Measurements from ENCODE around the gene OXLD1.

The OXLD1 gene

GRCh38 chr17:81691196-81691595, 24.8 kb upstream of the OXLD1 start:
- no peak overlapping the region for H3K9ac ChIP-seq (ENCODE audit: low read depth, low read length)
- H4K20me1 ChIP-seq (ENCODE audit: insufficient read depth, low read length), result peaks cover 77% of the 10 kb centered on the region
- DNase-seq, result no peak
- H2AFZ ChIP-seq (ENCODE audit: low read depth, low read length), result no peak overlapping the region
- H3K4me2 ChIP-seq (ENCODE audit: insufficient read depth, low read length), result no peak overlapping the region
- peaks cover 40% of the 10 kb centered on the region for H3K79me2 ChIP-seq (ENCODE audit: insufficient read depth, low read length)
- H3K36me3 ChIP-seq (ENCODE audit: insufficient read depth, low read length), result peaks cover 98% of the 10 kb centered on the region
- no peak overlapping the region for H3K27ac ChIP-seq (ENCODE audit: low read length)
- H3K4me3 ChIP-seq (ENCODE audit: low read depth in 1 of 2, low read length in 2 of 2), result no peak overlapping the region
- peaks cover 9% of the 10 kb centered on the region; the same call in 1 of the 2 replicates for H3K4me1 ChIP-seq (ENCODE audit: insufficient read depth, low read length)
- H3K27me3 ChIP-seq (ENCODE audit: insufficient read depth, low read length, poor library complexity), result no peaks in the 10 kb centered on the region
- no peak for TF ChIP-seq EZH2 (IDR thresholded peaks at IDR 0.05; ENCODE audit: borderline replicate concordance, low read depth, low read length, severe bottlenecking)
- TF ChIP-seq CTCF (IDR thresholded peaks at IDR 0.05; ENCODE audit: borderline replicate concordance, extremely low read depth, low read length, poor library complexity, severe bottlenecking), result no peak
- no peaks in the 10 kb centered on the region for H3K9me3 ChIP-seq (ENCODE audit: insufficient read depth, low read length, severe bottlenecking)
- ATAC-seq (ENCODE audit: insufficient read depth, low read depth), result no peak

GRCh38 chr17:81690549-81690948, 24.1 kb upstream of the OXLD1 start:
- peaks cover 98% of the 10 kb centered on the region for H3K36me3 ChIP-seq (ENCODE audit: insufficient read depth, low read length)
- no peaks in the 10 kb centered on the region for H3K27me3 ChIP-seq (ENCODE audit: insufficient read depth, low read length, poor library complexity)
- no peak overlapping the region for H3K4me2 ChIP-seq (ENCODE audit: insufficient read depth, low read length)
- H3K79me2 ChIP-seq (ENCODE audit: insufficient read depth, low read length), result peaks cover 46% of the 10 kb centered on the region
- no peak for DNase-seq
- H3K4me1 ChIP-seq (ENCODE audit: insufficient read depth, low read length), result peaks cover 15% of the 10 kb centered on the region
- TF ChIP-seq EZH2 (IDR thresholded peaks at IDR 0.05; ENCODE audit: borderline replicate concordance, low read depth, low read length, severe bottlenecking), result no peak
- TF ChIP-seq CTCF (IDR thresholded peaks at IDR 0.05; ENCODE audit: borderline replicate concordance, extremely low read depth, low read length, poor library complexity, severe bottlenecking), result no peak
- no peak for ATAC-seq (ENCODE audit: insufficient read depth, low read depth)
- peaks cover 82% of the 10 kb centered on the region for H4K20me1 ChIP-seq (ENCODE audit: insufficient read depth, low read length)
- H3K4me3 ChIP-seq (ENCODE audit: low read depth in 1 of 2, low read length in 2 of 2), result no peak overlapping the region
- H3K9ac ChIP-seq (ENCODE audit: low read depth, low read length), result no peak overlapping the region
- H2AFZ ChIP-seq (ENCODE audit: low read depth, low read length), result no peak overlapping the region
- H3K27ac ChIP-seq (ENCODE audit: low read length), result no peak overlapping the region
- H3K9me3 ChIP-seq (ENCODE audit: insufficient read depth, low read length, severe bottlenecking), result no peaks in the 10 kb centered on the region

GRCh38 chr17:81690066-81690465, 23.7 kb upstream of the OXLD1 start:
- H3K27me3 ChIP-seq (ENCODE audit: insufficient read depth, low read length, poor library complexity), result no peaks in the 10 kb centered on the region
- peaks cover 51% of the 10 kb centered on the region for H3K79me2 ChIP-seq (ENCODE audit: insufficient read depth, low read length)
- DNase-seq (no peak), ATAC-seq (ENCODE audit: insufficient read depth, low read depth) (no peak)
- H3K4me3 ChIP-seq (ENCODE audit: low read depth in 1 of 2, low read length in 2 of 2), result no peak overlapping the region
- H3K27ac ChIP-seq (ENCODE audit: low read length), result no peak overlapping the region
- H3K9ac ChIP-seq (ENCODE audit: low read depth, low read length), result no peak overlapping the region
- H2AFZ ChIP-seq (ENCODE audit: low read depth, low read length), result no peak overlapping the region
- TF ChIP-seq CTCF (IDR thresholded peaks at IDR 0.05; ENCODE audit: borderline replicate concordance, extremely low read depth, low read length, poor library complexity, severe bottlenecking), result no peak
- TF ChIP-seq EZH2 (IDR thresholded peaks at IDR 0.05; ENCODE audit: borderline replicate concordance, low read depth, low read length, severe bottlenecking), result no peak
- peaks cover 20% of the 10 kb centered on the region for H3K4me1 ChIP-seq (ENCODE audit: insufficient read depth, low read length)
- no peak overlapping the region for H3K4me2 ChIP-seq (ENCODE audit: insufficient read depth, low read length)
- peaks cover 82% of the 10 kb centered on the region for H4K20me1 ChIP-seq (ENCODE audit: insufficient read depth, low read length)
- H3K36me3 ChIP-seq (ENCODE audit: insufficient read depth, low read length), result peaks cover 98% of the 10 kb centered on the region
- H3K9me3 ChIP-seq (ENCODE audit: insufficient read depth, low read length, severe bottlenecking), result no peaks in the 10 kb centered on the region

GRCh38 chr17:81688616-81689015, 22.2 kb upstream of the OXLD1 start:
- Histone ChIP-seq H3K4me3 (ENCODE audit: low read depth in 1 of 2, low read length in 2 of 2) (no peak overlapping the region), H3K27ac (ENCODE audit: low read length) (no peak overlapping the region), H3K27me3 (ENCODE audit: insufficient read depth, low read length, poor library complexity) (no peaks in the 10 kb centered on the region), H3K36me3 (ENCODE audit: insufficient read depth, low read length) (peaks cover 89% of the 10 kb centered on the region), H4K20me1 (ENCODE audit: insufficient read depth, low read length) (peaks cover 78% of the 10 kb centered on the region), H3K79me2 (ENCODE audit: insufficient read depth, low read length) (peaks cover 64% of the 10 kb centered on the region), H2AFZ (ENCODE audit: low read depth, low read length) (no peak overlapping the region), H3K9me3 (ENCODE audit: insufficient read depth, low read length, severe bottlenecking) (no peaks in the 10 kb centered on the region), H3K9ac (ENCODE audit: low read depth, low read length) (no peak overlapping the region), H3K4me1 (ENCODE audit: insufficient read depth, low read length) (peaks cover 29% of the 10 kb centered on the region), H3K4me2 (ENCODE audit: insufficient read depth, low read length) (no peak overlapping the region)
- DNase-seq, result no peak
- ATAC-seq (ENCODE audit: insufficient read depth, low read depth), result no peak
- no peak for TF ChIP-seq EZH2 (IDR thresholded peaks at IDR 0.05; ENCODE audit: borderline replicate concordance, low read depth, low read length, severe bottlenecking)
- no peak for TF ChIP-seq CTCF (IDR thresholded peaks at IDR 0.05; ENCODE audit: borderline replicate concordance, extremely low read depth, low read length, poor library complexity, severe bottlenecking)

Measured in DND-41 (cell line).